ENCODE measurements around the gene PON2.
"Not testable (repeated sequence)": the region's sequence is repeated elsewhere in the genome, so short reads cannot be mapped to it uniquely, and the experiment has no call there.

The PON2 gene

GRCh38 chr7:95434557-95435421 is at the start of gene PON2:
TSS of gene PON2 (minus strand) at chr7:95435028. CDS start at chr7:95434951, 77 bp downstream.
- DNase-seq, result peak; percentile 83

- DNase-seq, result no peak
Observed at GRCh38 chr7:95482424-95482823, 47.6 kb upstream of the PON2 start.

- no peak for DNase-seq
Observed at GRCh38 chr7:95481271-95482165, 46.7 kb upstream of the PON2 start.

GRCh38 chr7:95479992-95480624 is 45.3 kb upstream of the PON2 start:
- DNase-seq, result no peak

DNA sequence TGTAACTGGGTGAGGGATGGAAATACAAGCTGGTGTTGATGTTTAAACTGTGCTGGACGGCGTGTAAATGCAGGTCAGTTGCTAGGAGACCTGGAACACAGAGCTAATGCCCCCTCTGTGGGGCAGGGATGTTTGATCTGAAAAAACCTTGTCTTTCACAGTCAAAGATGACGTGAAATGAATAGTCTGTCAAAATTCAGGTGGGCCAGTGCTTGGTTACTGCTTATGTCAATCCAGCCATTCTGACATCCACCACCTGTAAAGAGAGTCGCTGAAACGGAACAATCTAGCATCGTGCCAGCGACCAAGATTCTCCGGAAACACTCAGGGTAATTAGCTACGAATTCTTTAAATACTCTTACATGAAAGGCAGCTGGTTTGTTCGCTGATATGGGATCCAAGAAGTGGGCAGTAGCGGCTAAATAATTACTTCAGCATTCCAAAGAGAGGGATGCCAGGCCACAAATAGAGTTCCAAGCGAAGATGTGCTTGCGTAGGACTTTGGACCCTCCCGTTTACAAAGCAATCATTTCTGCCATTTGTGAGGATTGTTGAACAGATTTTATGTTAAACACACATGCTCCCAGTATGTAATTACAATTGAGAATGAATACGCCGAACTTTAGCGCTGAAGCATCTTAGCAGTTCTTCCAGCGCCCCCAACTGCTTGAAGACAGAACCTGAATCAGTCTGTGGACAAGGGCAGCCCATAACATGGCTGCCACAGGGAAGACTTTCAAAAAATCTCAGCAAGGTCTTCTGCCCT is 43.6 kb upstream of the PON2 start:
- peak; percentile 40 for DNase-seq

- DNase-seq, result peak; percentile 70
Observed at GRCh38 chr7:95476904-95477594, 42.2 kb upstream of the PON2 start.

GRCh38 chr7:95476072-95476847 is 41.4 kb upstream of the PON2 start:
- DNase-seq, result peak; percentile 33

GRCh38 chr7:95473276-95473985 is 38.6 kb upstream of the PON2 start:
- DNase-seq, result no peak

GRCh38 chr7:95472581-95473161 is 37.8 kb upstream of the PON2 start:
- no peak for DNase-seq

DNA sequence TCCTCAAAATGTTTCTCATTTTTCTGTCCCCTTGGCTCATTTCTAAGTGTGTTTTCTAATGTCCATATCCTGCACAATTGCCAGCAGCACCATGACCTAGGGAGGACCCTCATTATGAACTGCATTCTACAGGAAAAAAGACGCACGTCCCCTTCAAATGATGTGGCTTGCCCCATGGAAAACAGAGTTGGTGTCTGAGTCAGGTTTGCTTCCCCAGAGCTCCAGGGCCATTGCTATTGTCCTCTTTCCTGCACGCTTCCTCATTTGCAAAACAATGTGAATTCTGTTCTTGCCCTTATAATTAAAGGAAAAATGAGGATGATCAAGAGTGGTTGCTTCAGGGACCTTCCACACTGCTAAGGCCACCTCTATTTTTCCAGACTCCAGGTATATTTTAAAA is 36.2 kb upstream of the PON2 start:
- DNase-seq, result no peak

GRCh38 chr7:95470452-95470851 is 35.6 kb upstream of the PON2 start:
- no peak for DNase-seq

DNA sequence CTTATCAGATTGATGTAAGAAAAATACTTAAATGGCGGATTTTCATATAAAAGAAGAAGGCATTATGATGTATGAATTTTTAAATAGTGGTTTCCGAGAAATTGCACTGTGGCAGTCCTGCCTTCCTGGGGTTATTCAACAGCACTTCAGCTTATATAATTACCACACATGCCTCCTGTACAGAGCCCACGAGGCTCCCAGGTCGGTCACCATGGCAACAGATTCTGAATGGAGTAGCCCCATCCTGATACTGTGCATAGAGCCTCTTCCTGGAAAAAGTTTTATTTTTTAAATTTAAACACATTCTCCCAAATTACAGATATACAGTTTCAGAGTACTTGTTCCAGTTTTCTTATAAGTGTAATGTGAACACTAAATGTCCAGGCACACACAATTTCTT is 35.0 kb upstream of the PON2 start:
- DNase-seq, result no peak

- no peak for DNase-seq
Observed at GRCh38 chr7:95469187-95469586, 34.4 kb upstream of the PON2 start.

DNA sequence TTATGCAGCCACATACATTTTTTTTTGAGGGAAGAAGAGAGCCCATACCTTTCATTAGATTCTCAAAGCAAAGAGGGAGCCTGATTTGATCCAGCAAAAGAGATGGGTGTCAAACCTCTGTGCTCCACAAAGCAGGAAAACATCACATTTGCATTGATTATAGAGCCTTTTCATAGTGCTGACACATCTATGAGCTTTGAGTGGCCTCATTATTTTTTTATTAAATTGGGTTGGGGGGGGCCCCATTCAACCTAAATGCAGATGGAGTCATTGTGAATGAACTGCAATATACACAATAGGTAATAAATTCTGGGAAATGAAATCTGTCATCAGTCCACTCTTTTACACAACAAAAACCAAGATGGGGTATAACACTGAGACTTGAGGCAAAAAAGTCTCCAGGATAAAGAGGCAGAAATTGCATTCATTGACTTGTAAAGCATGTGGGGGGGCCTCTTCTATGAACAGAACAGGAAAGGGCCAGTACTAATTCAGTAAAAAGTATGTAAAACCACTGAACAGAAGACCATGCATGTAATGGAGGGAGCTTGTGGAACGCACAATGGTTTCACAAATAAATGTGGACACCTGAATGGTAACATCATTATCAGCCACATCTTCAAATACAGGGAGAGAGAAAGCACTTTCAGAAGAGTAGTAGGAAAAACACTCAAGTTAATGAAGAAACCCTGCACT is 33.2 kb upstream of the PON2 start:
- DNase-seq, result no peak

DNA sequence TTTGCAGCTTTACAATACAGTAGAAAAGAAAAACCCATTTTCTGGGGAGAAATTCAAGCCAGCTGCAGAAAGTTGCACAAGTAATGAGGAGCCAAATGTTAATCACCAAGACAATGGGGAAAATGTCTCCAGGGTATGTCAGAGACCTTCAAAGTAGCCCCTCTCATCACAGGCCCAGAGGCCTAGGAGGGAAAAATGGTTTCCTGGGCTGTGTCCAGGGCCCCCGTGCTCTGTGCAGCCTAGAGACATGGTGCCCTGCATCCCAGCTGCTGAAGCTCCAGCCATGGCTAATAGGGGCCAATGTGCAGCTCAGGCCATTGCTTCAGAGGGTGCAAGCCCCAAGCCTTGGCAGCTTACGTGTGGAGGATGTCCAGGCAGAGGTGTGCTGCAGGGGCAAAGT is 25.8 kb upstream of the PON2 start:
- DNase-seq, result not testable (repeated sequence)

GRCh38 chr7:95457947-95458346 is 23.1 kb upstream of the PON2 start:
- DNase-seq, result no peak

- DNase-seq, result no peak
Observed at GRCh38 chr7:95454438-95455045, 19.7 kb upstream of the PON2 start.

DNA sequence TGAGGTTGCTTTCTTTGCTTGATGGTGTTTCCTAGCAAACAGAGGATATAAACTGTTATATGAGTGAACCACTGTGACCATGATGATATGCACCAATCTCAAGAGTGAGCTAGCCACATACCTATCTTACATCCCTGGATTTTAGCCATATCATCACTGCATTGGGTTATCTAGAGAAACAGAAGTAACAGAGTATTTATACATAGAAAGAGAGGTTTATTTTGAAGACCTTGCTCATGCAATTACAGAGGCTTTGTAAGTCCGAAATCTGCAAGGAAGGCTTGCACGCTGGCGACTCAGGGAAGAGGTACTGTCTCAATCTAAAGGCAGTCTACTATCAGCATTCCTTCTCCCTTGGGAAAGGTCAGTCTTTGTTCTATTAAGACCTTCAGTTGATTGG is 11.8 kb upstream of the PON2 start:
- no peak for DNase-seq

GRCh38 chr7:95444796-95445195 is 10.0 kb upstream of the PON2 start:
- DNase-seq, result no peak

All from midbrain (tissue), 1 donor.